HUES6 (cell line): Measurements from ENCODE around the gene RGCC.

ENCODE experiments used
- H3K27ac ChIP-seq: 2 replicates; pipeline ENCODE4 v1.7.0; 2013; ENCODE audit warnings: low read depth, mild to moderate bottlenecking, low read length, inconsistent platforms
- H3K27me3 ChIP-seq: 2 replicates; pipeline ENCODE4 v1.6.1; 2013; ENCODE audit warnings: low read length; ENCODE audit not compliant: control insufficient read depth, insufficient read depth
- H3K36me3 ChIP-seq: 2 replicates; pipeline ENCODE4 v1.6.1; 2013; ENCODE audit warnings: low read length; ENCODE audit not compliant: control insufficient read depth, insufficient read depth
- H3K4me1 ChIP-seq: 2 replicates; pipeline ENCODE4 v1.6.1; 2013; ENCODE audit warnings: low read length; ENCODE audit not compliant: control insufficient read depth, insufficient read depth
- H3K4me3 ChIP-seq: 2 replicates; pipeline ENCODE4 v1.5.1; 2013; ENCODE audit warnings: low read depth, low read length
- H3K9ac ChIP-seq: one replicate; pipeline ENCODE4 v1.6.1; 2013; ENCODE audit warnings: mild to moderate bottlenecking, low read length
- H3K9me3 ChIP-seq: 2 replicates; pipeline ENCODE4 v1.6.1; 2013; ENCODE audit warnings: low read depth, low read length; ENCODE audit not compliant: control insufficient read depth, insufficient read depth

RGCC gene

GRCh38 chr13:41453620-41454019, 3.7 kb upstream of the RGCC start:
- Histone ChIP-seq H3K27ac (no peak overlapping the region), H3K4me1 (0 out of 2 replicates have a peak, but pooled peaks cover 3% of the 10 kb centered on the region), H3K9ac (no peak overlapping the region), H3K4me3 (no peak overlapping the region), H3K27me3 (peaks cover 69% of the 10 kb centered on the region), H3K9me3 (no peaks in the 10 kb centered on the region), H3K36me3 (no peaks in the 10 kb centered on the region)

- H3K36me3 ChIP-seq: no peaks in the 10 kb centered on the region
- no peak overlapping the region for H3K27ac ChIP-seq
- H3K4me3 ChIP-seq: no peak overlapping the region
- no peak overlapping the region for H3K9ac ChIP-seq
- H3K27me3 ChIP-seq: peaks cover 74% of the 10 kb centered on the region
- no peaks in the 10 kb centered on the region for H3K9me3 ChIP-seq
- H3K4me1 ChIP-seq: 0 out of 2 replicates have a peak, but pooled peaks cover 4% of the 10 kb centered on the region
These were observed 3.2 kb upstream of the RGCC start for GRCh38 chr13:41454170-41454569.

- H3K27me3 ChIP-seq: peaks cover 89% of the 10 kb centered on the region
These were observed 1.5 kb upstream of the RGCC start for GRCh38 chr13:41455725-41456419.

GRCh38 chr13:41457589-41458186, 338 bp downstream of the RGCC start:
- H3K27me3 ChIP-seq: peaks cover 82% of the 10 kb centered on the region
- peak overlapping the region; percentile 43 for H3K9ac ChIP-seq
- H3K27ac ChIP-seq: no peak overlapping the region

More at GRCh38 chr13:41455725-41456419, 1.5 kb upstream of the RGCC start:
- H3K36me3 ChIP-seq: no peaks in the 10 kb centered on the region
- no peak overlapping the region for H3K27ac ChIP-seq
- H3K4me1 ChIP-seq: 0 out of 2 replicates have a peak, but pooled peaks cover 4% of the 10 kb centered on the region
- H3K9me3 ChIP-seq: no peaks in the 10 kb centered on the region
- peak overlapping the region; percentile 0; the same call in 1 of the 2 replicates for H3K4me3 ChIP-seq
- H3K9ac ChIP-seq: no peak overlapping the region

GRCh38 chr13:41458187-41458760, 924 bp downstream of the RGCC start:
- no peaks in the 10 kb centered on the region for H3K36me3 ChIP-seq
- H3K9me3 ChIP-seq: no peaks in the 10 kb centered on the region
- H3K27me3 ChIP-seq: peaks cover 76% of the 10 kb centered on the region
- H3K4me3 ChIP-seq: peak overlapping the region; percentile 70
- no peak overlapping the region for H3K27ac ChIP-seq
- H3K4me1 ChIP-seq: 0 out of 2 replicates have a peak, but pooled peaks cover 4% of the 10 kb centered on the region
- H3K9ac ChIP-seq: peak overlapping the region; percentile 43

More at GRCh38 chr13:41457589-41458186, 338 bp downstream of the RGCC start:
- no peaks in the 10 kb centered on the region for H3K9me3 ChIP-seq
- 0 out of 2 replicates have a peak, but pooled peaks cover 4% of the 10 kb centered on the region for H3K4me1 ChIP-seq
- peak overlapping the region; percentile 70 for H3K4me3 ChIP-seq
- H3K36me3 ChIP-seq: no peaks in the 10 kb centered on the region

GRCh38 chr13:41458761-41459431, 1.5 kb downstream of the RGCC start:
- no peak overlapping the region for H3K9ac ChIP-seq
- H3K36me3 ChIP-seq: no peaks in the 10 kb centered on the region
- H3K9me3 ChIP-seq: no peaks in the 10 kb centered on the region
- peak overlapping the region; percentile 70 for H3K4me3 ChIP-seq
- H3K27me3 ChIP-seq: peaks cover 73% of the 10 kb centered on the region
- no peak overlapping the region for H3K27ac ChIP-seq
- 0 out of 2 replicates have a peak, but pooled peaks cover 4% of the 10 kb centered on the region for H3K4me1 ChIP-seq

- Histone ChIP-seq H3K4me1 (0 out of 2 replicates have a peak, but pooled peaks cover 4% of the 10 kb centered on the region), H3K4me3 (no peak overlapping the region), H3K9ac (no peak overlapping the region), H3K27me3 (peaks cover 66% of the 10 kb centered on the region), H3K36me3 (no peaks in the 10 kb centered on the region), H3K27ac (no peak overlapping the region), H3K9me3 (no peaks in the 10 kb centered on the region)
These were observed 2.2 kb downstream of the RGCC start for GRCh38 chr13:41459432-41460073.

- Histone ChIP-seq H3K4me3 (no peak overlapping the region), H3K27ac (no peak overlapping the region), H3K4me1 (0 out of 2 replicates have a peak, but pooled peaks cover 4% of the 10 kb centered on the region), H3K9me3 (no peaks in the 10 kb centered on the region), H3K9ac (no peak overlapping the region), H3K36me3 (no peaks in the 10 kb centered on the region), H3K27me3 (peaks cover 61% of the 10 kb centered on the region)
These were observed 2.7 kb downstream of the RGCC start for GRCh38 chr13:41460074-41460465.

GRCh38 chr13:41460930-41461329, 3.6 kb downstream of the RGCC start:
- Histone ChIP-seq H3K27ac (no peak overlapping the region), H3K36me3 (no peaks in the 10 kb centered on the region), H3K9me3 (no peaks in the 10 kb centered on the region), H3K9ac (no peak overlapping the region), H3K4me1 (0 out of 2 replicates have a peak, but pooled peaks cover 4% of the 10 kb centered on the region), H3K27me3 (peaks cover 53% of the 10 kb centered on the region), H3K4me3 (no peak overlapping the region)

GRCh38 chr13:41461527-41462139, 4.3 kb downstream of the RGCC start:
- no peaks in the 10 kb centered on the region for H3K36me3 ChIP-seq
- H3K9me3 ChIP-seq: no peaks in the 10 kb centered on the region
- no peak overlapping the region for H3K9ac ChIP-seq
- peaks cover 46% of the 10 kb centered on the region for H3K27me3 ChIP-seq
- no peak overlapping the region for H3K4me3 ChIP-seq
- no peak overlapping the region for H3K27ac ChIP-seq
- 0 out of 2 replicates have a peak, but pooled peaks cover 4% of the 10 kb centered on the region for H3K4me1 ChIP-seq
